ENCODE data around the gene GGACT.

DNA sequence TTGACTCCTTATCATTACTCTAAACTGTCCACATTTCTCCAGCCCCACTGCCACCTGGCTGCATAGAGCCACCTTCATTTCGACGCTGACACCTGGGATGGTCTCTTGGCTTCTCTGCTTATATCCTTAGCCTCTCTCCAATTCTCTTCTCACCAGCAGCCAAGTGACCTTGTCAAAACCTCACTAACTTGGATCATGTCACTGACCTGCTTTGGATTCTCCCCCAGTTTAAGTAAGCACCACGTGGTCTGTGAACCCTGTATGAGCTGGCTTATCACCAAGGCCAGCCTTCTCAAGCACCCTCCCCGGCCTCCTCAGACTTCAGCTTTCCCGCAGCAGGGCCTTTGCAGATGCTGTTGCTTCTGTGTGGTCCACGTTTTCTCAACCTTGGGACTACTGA lies 12.3 kb upstream of the GGACT start:
- TF ChIP-seq, protein P1, sequence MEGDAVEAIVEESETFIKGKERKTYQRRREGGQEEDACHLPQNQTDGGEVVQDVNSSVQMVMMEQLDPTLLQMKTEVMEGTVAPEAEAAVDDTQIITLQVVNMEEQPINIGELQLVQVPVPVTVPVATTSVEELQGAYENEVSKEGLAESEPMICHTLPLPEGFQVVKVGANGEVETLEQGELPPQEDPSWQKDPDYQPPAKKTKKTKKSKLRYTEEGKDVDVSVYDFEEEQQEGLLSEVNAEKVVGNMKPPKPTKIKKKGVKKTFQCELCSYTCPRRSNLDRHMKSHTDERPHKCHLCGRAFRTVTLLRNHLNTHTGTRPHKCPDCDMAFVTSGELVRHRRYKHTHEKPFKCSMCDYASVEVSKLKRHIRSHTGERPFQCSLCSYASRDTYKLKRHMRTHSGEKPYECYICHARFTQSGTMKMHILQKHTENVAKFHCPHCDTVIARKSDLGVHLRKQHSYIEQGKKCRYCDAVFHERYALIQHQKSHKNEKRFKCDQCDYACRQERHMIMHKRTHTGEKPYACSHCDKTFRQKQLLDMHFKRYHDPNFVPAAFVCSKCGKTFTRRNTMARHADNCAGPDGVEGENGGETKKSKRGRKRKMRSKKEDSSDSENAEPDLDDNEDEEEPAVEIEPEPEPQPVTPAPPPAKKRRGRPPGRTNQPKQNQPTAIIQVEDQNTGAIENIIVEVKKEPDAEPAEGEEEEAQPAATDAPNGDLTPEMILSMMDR (IDR thresholded peaks at IDR 0.05; ENCODE audit: low read length) = no peak
- no peak for TF ChIP-seq EZH2 (IDR thresholded peaks at IDR 0.05; ENCODE audit: borderline replicate concordance, low read length)
